Right atrium auricular region (tissue), 2 donors: Measurements from ENCODE around the gene ARHGAP27. TPM values are rescaled to one million over a fixed set of nuclear protein-coding genes. Genes with fewer than 3 reads are reported as not detected.

Experiments used
- DNase-seq: peaks from one replicate; pipeline ENCODE4 v3.0.0-alpha.2; 2019; ENCODE audit warnings: low spot score
- H3K27ac ChIP-seq, 2 donors: fragments of 200-600 bp; sonication (generic); 1 replicate in 1 of 2; 2 replicates in 1 of 2; pipeline ENCODE4 v1.5.1; 2016 to 2019
- H3K27me3 ChIP-seq, 2 donors: fragments of 200-600 bp; sonication (generic); one replicate each; pipeline versions ENCODE4 v1.5.1 to v1.6.0; 2017 to 2019
- H3K36me3 ChIP-seq: fragments of 200-600 bp; sonication (generic); one replicate; pipeline ENCODE4 v1.5.1; 2016
- H3K4me1 ChIP-seq, 2 donors: fragments of 200-600 bp; sonication (generic); one replicate each; pipeline versions ENCODE4 v1.5.1 to v1.6.0; 2017 to 2019
- H3K4me3 ChIP-seq, 2 donors: fragments of 200-600 bp; sonication (generic); 1 replicate in 1 of 2; 2 replicates in 1 of 2; pipeline ENCODE4 v1.5.1; 2017 to 2019; ENCODE audit warnings: mild to moderate bottlenecking in 1 of 2, moderate library complexity in 1 of 2
- H3K9me3 ChIP-seq, 2 donors: fragments of 200-600 bp; sonication (generic); one replicate each; pipeline ENCODE4 v1.5.1; 2019
- total RNA-seq, 2 donors: library from RNA; depleted of rRNA; stranded (reverse); fragments of >200 nt; gene quantifications; one replicate each; pipeline ENCODE4 v1.1.0, GENCODE V29; 2016
- TF ChIP-seq, protein P1 (sequence below), 2 donors: fragments of 200-600 bp; sonication (generic); IDR thresholded peaks; one replicate each; pipeline ENCODE4 v1.5.1; 2019; ENCODE audit warnings: antibody characterized with exemption in 2 of 2

ARHGAP27 gene
- total RNA-seq, 2 donors from 2014 or later = 18.9 to 21.9 TPM

DNA sequence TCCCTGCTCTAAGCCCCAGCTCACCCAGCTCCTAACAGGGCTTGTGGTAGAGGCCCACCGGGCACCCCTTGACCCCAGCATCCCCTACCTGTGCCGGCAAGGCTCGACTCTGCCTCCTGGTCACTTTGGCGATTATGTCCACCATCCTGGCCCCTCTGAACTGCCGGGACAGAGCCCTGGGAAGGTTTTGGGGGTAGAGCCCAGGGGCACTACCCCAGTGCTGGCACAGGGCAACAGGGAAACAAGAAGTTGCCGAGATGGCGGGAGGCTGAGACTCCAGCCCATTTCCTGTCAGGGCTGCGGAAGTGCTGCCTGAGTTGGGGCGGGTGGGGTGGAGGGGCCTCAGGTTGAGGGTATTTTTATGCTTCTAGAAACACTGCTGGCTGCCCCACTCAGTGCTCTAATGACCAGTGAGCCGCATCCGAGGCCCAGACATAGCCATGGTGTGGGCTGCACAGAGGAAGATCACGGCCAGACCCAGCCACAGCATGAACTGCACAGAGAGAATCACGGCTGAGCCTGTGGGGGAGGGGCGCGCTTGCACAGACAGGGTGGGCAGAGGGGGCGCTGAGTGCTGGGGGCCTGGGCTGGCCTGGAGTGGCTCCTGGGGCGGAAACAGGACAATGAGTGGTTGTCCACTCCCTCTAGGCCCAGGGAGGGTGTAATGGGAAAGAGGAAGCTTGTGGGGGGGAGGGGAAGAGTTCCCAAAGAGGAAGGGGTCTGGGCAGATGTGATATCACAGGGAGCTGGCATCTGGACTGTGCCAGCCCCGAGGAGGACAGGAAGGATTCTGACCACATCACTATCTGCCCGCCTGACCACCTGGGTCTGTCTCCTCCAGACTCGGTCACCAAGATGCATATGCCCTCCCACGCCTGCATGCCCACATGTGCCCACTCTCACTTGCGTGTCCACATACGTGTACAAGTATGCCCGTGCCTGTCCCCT is 22.3 kb downstream of the ARHGAP27 start:
- Histone ChIP-seq H3K36me3 (no peaks in the 10 kb centered on the region), H3K27me3 (no peaks in the 10 kb centered on the region), H3K4me1 (peaks cover 0 to 90% of the 10 kb centered on the region in 2 donors), H3K9me3 (no peaks in the 10 kb centered on the region), H3K4me3 (peak overlapping the region in 1 of 2 donors; percentile 29), H3K27ac (peak overlapping the region; percentile 66 to 75)
- TF ChIP-seq, protein P1, sequence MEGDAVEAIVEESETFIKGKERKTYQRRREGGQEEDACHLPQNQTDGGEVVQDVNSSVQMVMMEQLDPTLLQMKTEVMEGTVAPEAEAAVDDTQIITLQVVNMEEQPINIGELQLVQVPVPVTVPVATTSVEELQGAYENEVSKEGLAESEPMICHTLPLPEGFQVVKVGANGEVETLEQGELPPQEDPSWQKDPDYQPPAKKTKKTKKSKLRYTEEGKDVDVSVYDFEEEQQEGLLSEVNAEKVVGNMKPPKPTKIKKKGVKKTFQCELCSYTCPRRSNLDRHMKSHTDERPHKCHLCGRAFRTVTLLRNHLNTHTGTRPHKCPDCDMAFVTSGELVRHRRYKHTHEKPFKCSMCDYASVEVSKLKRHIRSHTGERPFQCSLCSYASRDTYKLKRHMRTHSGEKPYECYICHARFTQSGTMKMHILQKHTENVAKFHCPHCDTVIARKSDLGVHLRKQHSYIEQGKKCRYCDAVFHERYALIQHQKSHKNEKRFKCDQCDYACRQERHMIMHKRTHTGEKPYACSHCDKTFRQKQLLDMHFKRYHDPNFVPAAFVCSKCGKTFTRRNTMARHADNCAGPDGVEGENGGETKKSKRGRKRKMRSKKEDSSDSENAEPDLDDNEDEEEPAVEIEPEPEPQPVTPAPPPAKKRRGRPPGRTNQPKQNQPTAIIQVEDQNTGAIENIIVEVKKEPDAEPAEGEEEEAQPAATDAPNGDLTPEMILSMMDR (IDR thresholded peaks at IDR 0.05) = no peak
- DNase-seq = no peak

DNA sequence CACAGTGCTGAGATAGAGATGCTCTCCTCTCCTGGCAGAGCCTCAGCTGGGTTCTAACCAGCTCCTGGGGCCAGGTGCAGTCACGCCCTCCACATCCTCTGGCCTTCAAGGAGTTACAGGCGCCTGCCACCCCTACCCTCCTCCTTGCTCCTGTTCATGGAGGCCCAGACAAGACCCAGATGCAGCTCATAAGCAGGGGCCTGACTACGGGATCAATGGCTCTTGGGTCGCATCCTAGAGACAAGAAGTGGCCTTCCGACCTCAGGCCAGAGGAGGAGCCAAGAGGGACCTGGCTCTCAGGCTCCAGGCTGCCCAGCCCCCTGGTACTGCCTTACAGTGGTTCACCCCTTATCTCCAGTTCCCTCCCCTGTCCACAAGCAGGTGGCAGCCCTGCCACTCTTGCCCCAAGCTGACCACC is 23.0 kb downstream of the ARHGAP27 start:
- TF ChIP-seq, protein P1 (IDR thresholded peaks at IDR 0.05) = no peak
- no peak for DNase-seq
- Histone ChIP-seq H3K27me3 (no peaks in the 10 kb centered on the region), H3K4me1 (peaks cover 0 to 92% of the 10 kb centered on the region in 2 donors), H3K9me3 (no peaks in the 10 kb centered on the region), H3K27ac (peak overlapping the region; percentile 66 to 75), H3K36me3 (peaks cover 2% of the 10 kb centered on the region), H3K4me3 (peak overlapping the region in 1 of 2 donors; percentile 29)

DNA sequence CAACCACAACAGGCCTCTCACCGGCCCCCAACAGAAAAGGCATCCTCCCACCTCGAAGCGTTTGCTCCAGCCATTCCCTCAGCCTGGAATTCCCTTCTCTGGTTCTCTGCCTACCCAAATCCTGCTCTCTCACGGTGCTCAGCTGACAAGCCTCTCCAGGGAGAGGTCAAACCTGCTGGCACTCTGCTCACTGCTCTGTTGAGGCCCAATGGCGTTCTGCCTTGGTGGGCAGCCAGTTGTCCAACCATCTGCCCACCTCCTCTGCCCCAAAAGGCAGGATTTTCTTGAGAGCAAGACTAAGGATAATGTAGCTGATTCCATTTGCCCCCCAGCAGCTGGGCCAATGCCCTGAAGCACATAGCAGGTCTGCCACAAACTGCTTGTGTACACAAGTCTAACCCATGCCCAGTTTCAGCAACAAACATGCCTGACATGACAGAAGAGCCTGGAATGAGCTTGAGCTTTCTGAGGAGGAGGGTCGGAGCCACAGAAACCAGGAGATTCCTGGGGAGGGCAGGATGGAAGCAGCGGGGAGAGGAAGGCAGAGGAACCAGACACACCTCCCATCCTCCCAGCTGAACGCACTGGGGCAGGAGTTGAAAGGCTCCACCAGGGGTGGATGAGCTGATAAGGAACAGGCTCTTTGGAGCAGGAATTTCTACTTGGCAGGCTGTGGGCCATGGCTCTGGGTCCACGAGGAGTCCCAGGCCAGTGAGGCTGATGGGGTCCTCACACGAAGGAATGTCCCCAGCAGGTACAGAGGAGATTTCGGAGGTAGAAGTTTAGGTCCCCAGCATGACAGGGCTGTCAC is 23.9 kb downstream of the ARHGAP27 start:
- peaks cover 0 to 86% of the 10 kb centered on the region in 2 donors for H3K4me1 ChIP-seq
- TF ChIP-seq, protein P1 (IDR thresholded peaks at IDR 0.05) = no peak
- DNase-seq = no peak
- H3K27me3 ChIP-seq = no peaks in the 10 kb centered on the region
- H3K4me3 ChIP-seq = peak overlapping the region in 1 of 2 donors; percentile 29
- H3K27ac ChIP-seq = peak overlapping the region; percentile 66 to 75
- peaks cover 11% of the 10 kb centered on the region for H3K36me3 ChIP-seq
- H3K9me3 ChIP-seq = no peaks in the 10 kb centered on the region

DNA sequence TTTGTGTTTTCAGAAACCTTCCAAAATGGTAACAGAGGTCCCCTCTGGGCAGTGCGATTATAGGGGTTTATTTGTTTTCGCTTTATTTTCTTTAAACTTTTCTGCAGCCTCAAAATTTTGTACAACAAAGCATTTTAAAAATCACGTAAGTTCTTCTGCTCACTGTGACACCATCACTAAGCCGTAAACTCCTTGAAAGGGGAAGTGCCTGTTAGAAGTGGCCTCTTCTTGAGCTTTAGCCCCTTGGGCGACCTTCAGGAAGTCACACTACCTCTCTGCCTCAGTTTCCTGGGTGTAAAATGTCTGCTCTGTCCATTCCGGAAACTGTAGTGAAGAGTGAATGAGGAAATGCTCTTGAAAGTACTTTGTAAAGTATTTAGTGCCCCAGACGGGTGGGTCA is 26.6 kb downstream of the ARHGAP27 start:
- H3K36me3 ChIP-seq = peaks cover 36% of the 10 kb centered on the region

More for the DNA sequence above, 26.6 kb downstream of the ARHGAP27 start:
- no peaks in the 10 kb centered on the region for H3K9me3 ChIP-seq
- no peaks in the 10 kb centered on the region for H3K27me3 ChIP-seq
- H3K27ac ChIP-seq = no peak overlapping the region
- H3K4me1 ChIP-seq = peaks cover 0 to 60% of the 10 kb centered on the region in 2 donors
- H3K4me3 ChIP-seq = no peak overlapping the region
- TF ChIP-seq, protein P1 (IDR thresholded peaks at IDR 0.05) = no peak
- no peak for DNase-seq
